Activated T-cell treated with anti-CD3 and anti-CD28 coated beads for 24 hours (primary cell): ENCODE results near the gene MLX.
"Not testable (repeated sequence)": the region's sequence is repeated elsewhere in the genome, so short reads cannot be mapped to it uniquely, and the experiment has no call there.

Source experiments
- DNase-seq: peaks from one replicate; pipeline ENCODE4 v3.0.0-alpha.2; 2020; ENCODE audit warnings: low read depth

The MLX gene

DNA sequence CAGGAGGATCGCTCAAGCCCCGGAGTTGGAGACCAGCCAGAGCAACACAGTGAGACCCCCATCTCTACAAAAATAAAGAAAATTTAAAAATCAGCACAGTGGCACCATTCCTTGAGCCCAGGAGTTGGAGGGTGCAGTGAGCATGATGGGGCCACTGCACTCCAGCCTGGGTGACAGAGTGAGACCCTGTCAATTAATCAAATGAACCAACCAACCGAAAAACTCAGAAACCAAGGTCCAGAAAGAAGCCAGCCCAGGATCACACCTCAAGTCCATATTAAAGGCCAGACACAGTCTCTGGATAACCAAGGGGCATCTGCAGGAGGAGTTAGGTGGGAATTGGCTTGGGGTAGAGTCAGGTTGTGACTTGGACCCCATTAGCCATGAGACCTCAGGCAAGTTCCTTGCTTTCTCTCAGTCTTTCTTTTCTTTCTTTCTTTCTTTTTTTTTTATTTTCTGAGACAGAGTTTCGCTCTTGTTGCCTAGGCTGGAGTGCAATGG lies 11.7 kb upstream of the MLX start:
- no peak for DNase-seq

DNA sequence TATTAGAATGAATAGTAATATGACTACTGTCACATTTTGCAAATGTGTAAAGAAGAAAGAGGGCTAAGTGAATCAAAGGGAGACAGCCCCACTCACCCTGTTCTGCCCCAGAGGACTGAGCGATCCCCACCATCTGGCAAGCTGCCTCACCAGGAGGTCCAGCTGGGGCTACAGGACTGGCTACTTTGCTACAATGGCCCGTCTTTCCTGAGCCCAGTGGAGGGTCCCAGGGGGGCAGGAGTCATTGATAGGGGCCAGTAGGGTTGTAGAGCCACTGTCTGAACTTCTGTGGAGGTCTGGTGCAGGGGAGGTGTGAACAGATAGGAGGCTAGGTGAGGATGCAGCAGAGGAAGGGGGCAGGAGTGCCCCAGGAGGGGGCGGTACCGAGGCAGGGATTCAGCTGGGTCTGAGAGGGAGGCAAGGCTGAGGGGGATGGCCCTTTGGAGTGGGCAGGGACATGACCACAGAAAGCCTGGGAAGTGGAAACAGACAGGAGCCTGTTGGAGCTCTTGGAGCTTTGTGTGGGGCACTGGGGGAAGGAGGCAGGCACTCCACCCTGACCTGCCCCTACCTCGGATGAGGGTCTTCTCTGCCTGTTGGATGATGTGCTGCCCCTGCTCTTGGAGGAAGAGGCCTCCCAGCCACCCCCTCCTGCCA lies 10.8 kb upstream of the MLX start:
- DNase-seq = not testable (repeated sequence)

DNA sequence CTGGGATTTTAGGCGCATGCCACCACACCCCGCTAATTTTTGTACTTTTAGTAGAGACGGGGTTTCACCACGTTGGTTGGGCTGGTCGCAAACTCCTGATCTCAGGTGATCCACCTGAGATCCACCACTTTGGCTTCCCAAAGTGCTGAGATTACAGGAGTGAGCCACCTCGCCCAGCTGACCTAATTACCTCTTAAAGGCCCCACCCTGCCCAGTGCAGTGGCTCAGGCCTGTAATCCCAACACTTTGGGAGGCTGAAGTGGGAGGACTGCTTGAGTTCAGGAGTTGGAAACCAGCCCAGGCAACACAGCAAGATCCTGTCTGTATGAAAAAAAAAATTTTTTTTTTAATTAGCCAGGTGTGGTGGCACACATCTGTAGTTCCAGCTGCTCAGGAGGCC lies 7.8 kb upstream of the MLX start:
- DNase-seq = no peak

DNA sequence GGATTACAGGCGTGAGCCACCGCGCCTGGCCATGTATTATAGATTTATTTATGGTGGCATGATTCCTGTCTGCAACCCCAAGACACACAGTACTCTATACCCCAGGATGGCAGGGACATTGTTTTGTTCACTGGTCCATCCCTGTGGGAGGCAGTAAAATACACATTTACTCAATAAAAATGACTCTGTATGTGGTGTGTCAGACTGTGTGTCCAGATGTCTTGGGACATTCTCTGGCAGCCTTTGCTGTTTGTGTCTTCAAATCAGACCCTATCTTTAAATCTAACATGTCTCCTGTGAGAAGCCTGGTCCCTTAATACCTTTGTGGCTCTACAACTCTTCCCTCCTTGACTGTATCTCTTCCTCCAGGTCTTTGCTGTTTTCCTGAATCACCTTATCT lies 6.7 kb upstream of the MLX start:
- no peak for DNase-seq

GRCh38 chr17:42561897-42562387 lies 5.0 kb upstream of the MLX start, which contains the start of gene COASY:
COASY (plus strand) TSS chr17:42562148; CDS start chr17:42562623, 475 bp downstream.
- DNase-seq = peak; percentile 88

DNA sequence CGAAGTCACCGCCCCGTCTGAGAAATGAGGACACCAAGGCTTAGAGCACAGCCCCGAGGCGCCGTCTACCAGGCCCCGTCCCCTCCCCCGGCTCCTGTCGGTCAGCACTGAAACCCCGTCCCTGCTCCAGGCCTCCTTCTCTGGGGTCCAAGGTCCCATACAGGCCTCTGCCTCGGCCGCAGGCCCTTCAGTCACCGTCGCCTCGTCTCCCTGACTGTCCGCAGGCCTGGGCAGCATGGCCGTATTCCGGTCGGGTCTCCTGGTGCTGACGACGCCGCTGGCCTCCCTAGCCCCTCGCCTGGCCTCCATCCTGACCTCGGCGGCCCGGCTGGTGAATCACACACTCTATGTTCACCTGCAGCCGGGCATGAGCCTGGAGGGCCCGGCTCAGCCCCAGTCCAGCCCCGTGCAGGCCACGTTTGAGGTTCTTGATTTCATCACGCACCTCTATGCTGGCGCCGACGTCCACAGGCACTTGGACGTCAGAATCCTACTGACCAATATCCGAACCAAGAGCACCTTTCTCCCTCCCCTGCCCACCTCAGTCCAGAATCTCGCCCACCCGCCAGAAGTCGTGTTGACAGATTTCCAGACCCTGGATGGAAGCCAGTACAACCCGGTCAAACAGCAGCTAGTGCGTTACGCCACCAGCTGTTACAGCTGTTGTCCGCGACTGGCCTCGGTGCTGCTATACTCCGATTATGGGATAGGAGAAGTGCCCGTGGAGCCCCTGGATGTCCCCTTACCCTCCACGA lies 4.3 kb upstream of the MLX start:
- DNase-seq = no peak

- no peak for DNase-seq
Observed at GRCh38 chr17:42563143-42563509, 3.8 kb upstream of the MLX start.

DNA sequence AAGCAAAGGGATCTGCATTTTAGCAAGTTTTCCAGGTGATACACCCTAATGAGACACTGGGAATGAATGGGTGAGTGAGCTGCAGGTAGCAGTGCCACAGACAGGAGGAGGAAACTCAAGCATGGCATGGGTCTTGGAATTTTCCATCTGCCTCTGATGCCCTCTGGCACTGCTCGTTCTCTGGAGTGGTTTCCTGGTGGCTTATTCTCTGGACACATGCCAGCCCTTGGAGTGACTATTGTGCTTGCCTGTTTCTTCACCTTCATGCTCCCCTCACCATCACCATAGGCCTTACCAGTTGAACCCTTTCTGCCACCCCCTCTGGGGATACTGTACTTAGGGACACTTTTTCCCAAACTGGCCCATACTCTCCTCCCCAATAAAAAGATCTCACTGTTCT lies 3.4 kb upstream of the MLX start:
- no peak for DNase-seq

DNA sequence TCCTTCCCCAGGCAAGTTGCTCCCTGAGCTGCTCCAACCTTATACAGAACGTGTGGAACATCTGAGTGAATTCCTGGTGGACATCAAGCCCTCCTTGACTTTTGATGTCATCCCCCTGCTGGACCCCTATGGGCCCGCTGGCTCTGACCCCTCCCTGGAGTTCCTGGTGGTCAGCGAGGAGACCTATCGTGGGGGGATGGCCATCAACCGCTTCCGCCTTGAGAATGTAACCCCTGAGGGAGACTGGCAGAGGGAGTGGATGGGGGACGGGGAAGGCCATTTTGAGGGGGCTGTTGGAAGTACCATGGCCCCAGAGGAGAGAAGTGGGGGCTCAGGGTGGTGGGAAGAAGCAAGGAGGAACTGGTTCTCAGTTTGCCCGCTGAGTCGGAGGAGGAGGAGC lies 3.0 kb upstream of the MLX start:
- DNase-seq = no peak

- no peak for DNase-seq
Observed at GRCh38 chr17:42564815-42565522, 1.9 kb upstream of the MLX start.

DNA sequence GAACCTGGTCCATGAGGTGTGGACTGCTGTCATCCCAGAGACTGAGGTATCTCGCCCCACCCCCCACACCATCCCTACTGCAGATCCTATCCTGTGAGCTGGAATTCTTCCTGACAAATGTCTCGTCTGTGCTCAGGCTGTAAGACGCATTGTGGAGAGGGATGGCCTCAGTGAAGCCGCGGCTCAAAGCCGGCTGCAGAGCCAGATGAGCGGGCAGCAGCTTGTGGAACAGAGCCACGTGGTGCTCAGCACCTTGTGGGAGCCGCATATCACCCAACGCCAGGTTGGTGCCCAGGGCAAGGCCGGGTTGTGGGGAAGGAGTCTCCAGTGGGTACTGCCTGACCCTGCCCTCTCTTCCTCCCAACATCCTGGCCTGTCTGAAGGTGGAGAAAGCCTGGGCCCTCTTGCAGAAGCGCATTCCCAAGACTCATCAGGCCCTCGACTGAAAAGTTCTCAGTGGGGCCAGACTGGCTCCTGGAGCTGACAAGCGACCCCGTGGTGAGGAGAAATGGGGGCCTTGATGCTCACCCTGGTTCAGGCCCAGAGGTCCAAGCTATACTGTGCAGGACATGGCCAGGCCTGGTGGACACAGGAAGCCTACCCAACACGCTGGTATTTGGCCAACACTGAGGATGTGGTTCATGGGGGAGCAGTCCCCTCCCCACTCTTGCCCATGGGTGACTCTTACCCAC lies 1.2 kb upstream of the MLX start:
- DNase-seq = no peak

- DNase-seq = no peak
Observed at GRCh38 chr17:42566215-42566882, 551 bp upstream of the MLX start.

- no peak for DNase-seq
Observed at GRCh38 chr17:42568341-42569111, 1.6 kb downstream of the MLX start.

DNA sequence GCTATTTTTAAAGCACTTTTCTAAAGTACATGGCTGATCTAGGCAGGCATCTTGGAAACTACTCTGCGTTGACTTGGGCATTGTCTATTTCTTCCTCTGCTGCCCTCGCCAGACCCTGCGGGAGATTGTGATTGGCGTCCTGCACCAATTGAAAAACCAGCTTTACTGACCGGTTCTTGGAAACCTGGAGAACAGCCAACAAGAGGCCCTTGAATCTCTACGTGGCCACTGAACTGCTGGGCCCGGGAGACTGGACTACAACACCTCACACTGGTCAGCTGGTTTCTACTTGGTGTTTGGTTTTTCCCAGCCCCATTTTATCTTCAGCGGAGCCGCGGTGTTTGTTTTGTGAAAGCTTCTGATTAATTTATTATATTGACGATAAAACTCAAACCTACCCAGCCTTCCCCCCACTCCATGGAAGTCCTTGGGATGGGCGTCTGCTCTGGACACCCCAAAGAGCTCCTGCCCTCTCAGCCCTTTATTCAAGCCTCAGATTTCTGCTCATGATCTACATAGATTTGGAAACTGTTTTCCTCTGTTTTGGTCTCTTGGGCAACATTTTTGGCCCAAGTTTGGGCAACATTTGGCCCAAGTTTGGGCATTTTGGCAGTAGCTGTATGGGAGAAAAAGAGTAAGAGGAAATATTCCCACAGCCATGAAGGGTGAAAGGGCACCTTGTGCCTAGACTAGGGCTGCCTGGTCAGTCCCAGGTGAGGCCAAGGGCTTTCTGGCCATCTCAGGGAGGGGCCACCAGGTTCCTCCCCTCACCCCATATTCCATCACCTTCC lies 4.7 kb downstream of the MLX start:
- no peak for DNase-seq

DNA sequence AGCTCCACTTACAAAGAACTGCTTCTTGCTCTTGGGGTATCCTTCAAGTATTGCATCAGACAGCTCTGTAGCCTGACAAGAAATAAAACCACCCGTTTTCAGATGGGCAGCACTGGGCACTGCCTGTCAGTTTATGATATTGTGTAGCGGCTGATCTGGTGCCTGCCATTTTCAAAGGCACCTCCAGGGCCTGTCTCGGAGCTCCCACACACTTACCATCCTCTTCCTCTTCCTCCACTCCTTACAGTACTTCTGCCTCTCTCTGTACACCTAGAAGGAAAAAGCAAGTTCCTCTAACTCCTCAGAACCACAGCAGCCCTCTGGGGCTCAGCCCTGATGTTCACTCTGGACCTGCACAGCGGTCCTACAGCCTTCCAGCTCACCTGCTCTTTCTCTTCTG lies 6.2 kb downstream of the MLX start:
- no peak for DNase-seq

DNA sequence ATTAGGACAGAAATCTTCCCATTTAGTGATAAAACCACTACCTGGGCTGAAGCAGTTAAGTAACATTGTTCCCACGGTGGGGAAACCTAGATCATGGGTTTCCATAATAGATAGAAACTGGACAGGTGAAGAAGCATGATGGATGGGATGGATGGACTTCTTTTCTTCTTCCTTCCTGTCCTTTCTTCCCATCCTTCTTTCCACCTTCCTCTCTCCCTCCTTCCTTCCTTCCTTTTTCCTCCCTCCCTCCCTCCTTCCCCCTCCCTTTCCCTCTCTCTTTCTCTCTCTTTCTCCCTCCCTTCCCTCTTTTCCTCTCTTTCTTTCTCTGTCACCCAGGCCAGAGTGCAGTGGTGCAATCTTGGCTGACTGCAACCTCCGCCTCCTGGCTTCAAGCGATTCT lies 7.6 kb downstream of the MLX start:
- no peak for DNase-seq

DNA sequence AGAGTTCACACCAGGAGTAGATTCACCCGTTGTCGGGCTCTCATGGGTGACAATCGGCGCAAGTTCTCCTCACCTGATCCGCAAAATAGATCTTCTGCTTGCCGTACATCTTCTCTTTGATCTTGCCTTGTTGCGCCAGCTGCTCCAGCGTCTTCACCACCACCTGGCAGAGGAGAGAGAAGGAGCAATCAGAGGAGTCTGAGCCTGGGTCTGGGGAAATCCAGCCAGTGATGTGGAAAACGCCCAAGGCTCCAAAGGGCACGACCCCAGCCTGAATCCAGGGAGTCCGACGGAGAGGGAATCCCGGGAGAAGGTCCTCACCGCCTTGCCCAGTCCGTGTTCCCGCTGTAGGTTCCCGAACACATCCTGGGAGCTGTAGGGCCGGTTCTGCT lies 10.2 kb downstream of the MLX start:
- DNase-seq = no peak

- peak; percentile 93 for DNase-seq
Observed at GRCh38 chr17:42577532-42578281, 10.8 kb downstream of the MLX start, which contains the start of gene PSMC3IP. PSMC3IP (minus strand) TSS chr17:42577729; CDS start chr17:42577686, 43 bp downstream.

- peak; percentile 61 for DNase-seq
Observed at GRCh38 chr17:42578282-42578869, 11.5 kb downstream of the MLX start.
